HG03442 (cell line): ENCODE results near the gene INAFM2.

Source experiments
- ATAC-seq: cut with Tn5 transposase; IDR thresholded peaks from one replicate; pipeline ENCODE4 v1.9.1; 2021; ENCODE audit warnings: mild to moderate bottlenecking, moderate library complexity; ENCODE audit not compliant: unreplicated experiment

INAFM2 gene

GRCh38 chr15:40305281-40305680, 18.2 kb upstream of the INAFM2 start:
- ATAC-seq, result no peak

GRCh38 chr15:40306371-40306770, 17.1 kb upstream of the INAFM2 start:
- no peak for ATAC-seq

- ATAC-seq, result no peak
These were observed 16.6 kb upstream of the INAFM2 start for GRCh38 chr15:40306908-40307307.

- ATAC-seq, result no peak
These were observed 15.9 kb upstream of the INAFM2 start, which contains the start of gene PLCB2 for GRCh38 chr15:40307421-40308211. PLCB2 (minus strand) TSS chr15:40307935; CDS start chr15:40307672, 263 bp downstream.

GRCh38 chr15:40309344-40309862, 14.1 kb upstream of the INAFM2 start:
- ATAC-seq, result no peak

GRCh38 chr15:40310001-40310959, 13.2 kb upstream of the INAFM2 start:
- ATAC-seq, result no peak

GRCh38 chr15:40310993-40311392, 12.5 kb upstream of the INAFM2 start:
- ATAC-seq, result no peak

GRCh38 chr15:40312370-40313158, 10.9 kb upstream of the INAFM2 start:
- ATAC-seq, result no peak

- no peak for ATAC-seq
These were observed 9.7 kb upstream of the INAFM2 start for GRCh38 chr15:40313531-40314398.

- no peak for ATAC-seq
These were observed 8.7 kb upstream of the INAFM2 start for GRCh38 chr15:40314723-40315276.

- no peak for ATAC-seq
These were observed 6.6 kb upstream of the INAFM2 start for GRCh38 chr15:40316931-40317330.

GRCh38 chr15:40317580-40317979, 5.9 kb upstream of the INAFM2 start:
- ATAC-seq, result no peak

- no peak for ATAC-seq
These were observed 3.1 kb upstream of the INAFM2 start for GRCh38 chr15:40320409-40320808.

GRCh38 chr15:40320931-40321371, 2.5 kb upstream of the INAFM2 start:
- ATAC-seq, result no peak

- ATAC-seq, result no peak
These were observed 807 bp upstream of the INAFM2 start for GRCh38 chr15:40322531-40323238.

GRCh38 chr15:40323953-40324937, 753 bp downstream of the INAFM2 start:
- ATAC-seq, result peak; percentile 14

GRCh38 chr15:40325188-40325587, 1.7 kb downstream of the INAFM2 start:
- ATAC-seq, result no peak

- no peak for ATAC-seq
These were observed 2.2 kb downstream of the INAFM2 start for GRCh38 chr15:40325700-40326099.
